Activated CD8-positive, alpha-beta memory T cell treated with anti-CD3 and anti-CD28 coated beads, Interleukin-2, amount 50 U/mL, for 48 hours (primary cell): ENCODE measurements around the gene MAMSTR.
"Not testable (repeated sequence)": the region's sequence is repeated elsewhere in the genome, so short reads cannot be mapped to it uniquely, and the experiment has no call there.

Experiments used
- DNase-seq: peaks from one replicate; pipeline ENCODE4 v3.0.0-alpha.2; 2020

MAMSTR gene

GRCh38 chr19:48719263-48720171, at the start of gene MAMSTR:
MAMSTR (minus strand) TSS chr19:48719725; CDS start chr19:48719031, 694 bp downstream.
- no peak for DNase-seq

- DNase-seq = no peak
Measured at GRCh38 chr19:48768994-48769713, 49.6 kb upstream of the MAMSTR start.

- not testable (repeated sequence) for DNase-seq
Measured at GRCh38 chr19:48768171-48768753, 48.7 kb upstream of the MAMSTR start.

- not testable (repeated sequence) for DNase-seq
Measured at GRCh38 chr19:48765816-48766215, 46.3 kb upstream of the MAMSTR start.

GRCh38 chr19:48760504-48761205, 41.1 kb upstream of the MAMSTR start:
- DNase-seq = no peak

GRCh38 chr19:48757741-48758144, 38.2 kb upstream of the MAMSTR start:
- DNase-seq = no peak

GRCh38 chr19:48757089-48757675, 37.7 kb upstream of the MAMSTR start:
- DNase-seq = no peak

GRCh38 chr19:48756686-48757085, 37.2 kb upstream of the MAMSTR start:
- no peak for DNase-seq

- DNase-seq = no peak
Measured at GRCh38 chr19:48756212-48756611, 36.7 kb upstream of the MAMSTR start.

- DNase-seq = no peak
Measured at GRCh38 chr19:48755787-48756186, 36.3 kb upstream of the MAMSTR start.

DNA sequence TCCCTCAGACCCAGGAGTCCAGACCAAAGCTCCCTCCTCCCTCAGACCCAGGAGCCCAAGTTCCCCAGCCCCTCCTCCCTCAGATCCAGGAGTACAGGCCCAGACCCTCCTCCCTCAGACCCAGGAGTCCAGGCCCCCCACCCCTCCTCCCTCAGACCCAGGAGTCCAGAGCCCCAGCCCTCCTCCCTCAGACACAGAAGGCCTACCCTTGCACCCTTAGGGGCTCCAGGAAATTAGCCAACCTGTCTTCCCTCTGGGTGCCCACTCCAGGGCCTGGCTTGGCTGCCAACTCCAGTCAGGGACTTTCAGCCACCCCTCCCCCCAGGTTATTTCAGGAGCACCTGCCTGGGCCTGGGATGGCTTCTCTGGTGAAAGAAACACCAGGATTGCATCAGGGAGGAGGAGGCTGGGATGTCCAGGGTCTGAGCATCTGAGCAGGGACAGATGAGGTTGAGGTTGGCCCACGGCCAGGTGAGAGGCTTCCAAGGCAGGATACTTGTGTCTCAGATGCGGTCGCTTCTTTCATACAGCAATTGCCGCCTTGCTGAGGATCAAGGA, 35.6 kb upstream of the MAMSTR start, which contains the start of gene FGF21:
Gene FGF21, plus strand, starts transcription at position 441 of the 558 bp plus-strand sequence. CDS start 713 bp downstream, outside the sequence.
- no peak for DNase-seq

- DNase-seq = peak; percentile 67
Measured at GRCh38 chr19:48752496-48753365, 33.2 kb upstream of the MAMSTR start, which contains the start of gene FUT1. FUT1 (minus strand) TSS chr19:48752641; CDS start chr19:48751281, 1,360 bp downstream.

GRCh38 chr19:48751845-48752495, 32.4 kb upstream of the MAMSTR start:
- no peak for DNase-seq

- DNase-seq = no peak
Measured at GRCh38 chr19:48750771-48751504, 31.4 kb upstream of the MAMSTR start.

- DNase-seq = no peak
Measured at GRCh38 chr19:48750351-48750750, 30.8 kb upstream of the MAMSTR start.

DNA sequence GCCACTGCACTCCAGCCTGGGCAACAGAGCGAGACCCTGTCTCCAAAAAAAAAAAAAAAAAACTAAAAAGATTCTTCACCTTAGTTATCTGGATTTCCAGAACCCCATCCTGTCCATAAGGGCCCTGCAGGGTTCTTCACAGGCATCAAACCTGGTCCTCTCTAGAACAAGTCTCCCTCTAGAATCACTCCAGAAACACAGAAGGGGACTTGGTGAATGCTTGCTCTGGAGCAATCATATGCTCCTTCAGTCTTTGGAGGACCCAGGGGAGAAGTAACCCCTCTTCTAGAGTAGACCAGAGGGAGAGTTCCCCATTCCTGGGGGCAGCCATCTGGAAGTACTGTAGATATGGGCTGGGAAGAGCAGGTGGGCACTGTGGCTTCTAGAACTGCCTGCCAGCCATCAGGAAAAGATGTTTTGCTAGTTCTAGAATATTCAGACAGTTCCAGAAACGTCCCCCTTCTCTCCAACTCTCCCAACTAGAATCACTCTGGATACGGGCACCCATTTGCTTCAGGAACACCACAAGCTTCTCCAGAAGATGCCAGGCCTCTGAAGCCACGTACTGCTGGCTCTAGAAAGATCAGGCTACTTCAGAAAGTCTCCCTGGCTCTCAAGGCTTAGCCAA, 30.2 kb upstream of the MAMSTR start:
- no peak for DNase-seq

GRCh38 chr19:48746738-48747575, 27.4 kb upstream of the MAMSTR start, which contains the start of gene IZUMO1:
IZUMO1 (minus strand) TSS chr19:48746909; CDS start chr19:48745859, 1,050 bp downstream.
- DNase-seq = peak; percentile 74

- DNase-seq = no peak
Measured at GRCh38 chr19:48746110-48746509, 26.6 kb upstream of the MAMSTR start.
